ENCODE measurements around the gene VAV3. TPM values are rescaled to one million over a fixed set of nuclear protein-coding genes. Genes with fewer than 3 reads are reported as not detected.

Gene VAV3
- total and polyA plus RNA-seq, 2 of the 8 experiments (the other 6 are each of a cell fraction or from before 2014, with no cell fraction given): 2.9 to 7.9 TPM

DNA sequence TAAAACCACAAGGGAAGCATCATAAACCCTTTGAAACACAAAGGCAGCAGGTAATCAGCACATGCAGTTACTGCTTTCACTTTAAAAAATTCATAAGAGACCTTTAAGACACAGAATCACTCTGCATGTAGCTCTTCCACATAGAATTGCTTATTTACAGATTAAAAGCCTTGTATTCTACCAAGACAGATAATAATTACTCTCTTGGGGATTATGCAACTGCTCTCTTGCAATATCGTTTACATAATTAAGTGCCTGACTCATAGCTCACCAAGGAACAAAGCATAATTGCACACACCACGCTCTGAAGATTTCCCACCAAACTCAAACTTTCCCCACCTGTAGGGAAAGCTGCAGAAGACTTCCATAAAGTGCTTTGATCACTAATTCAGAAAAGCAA is 87.9 kb downstream of the VAV3 start:
- no peak overlapping the region for H3K23ac ChIP-seq (ENCODE audit: insufficient read length)
- H2BK12ac ChIP-seq (ENCODE audit: low read depth, low read length): no peak overlapping the region
- FAIRE-seq (no peak), DNase-seq (ENCODE audit: low read depth in 1 of 2, low spot score in 2 of 2) (no peak)
- no peak overlapping the region for H2BK120ac ChIP-seq (replicated peaks; ENCODE audit: low read depth, low read length)
- no peaks in the 10 kb centered on the region for H3K9me3 ChIP-seq (ENCODE audit: insufficient read depth in 2 of 2, low read depth in 1 of 2, low read length in 1 of 2)
- H2AK5ac ChIP-seq (ENCODE audit: low read depth, low read length): no peak overlapping the region
- 49% methylated on average over 2 of the region's 2 CpGs; no CpG with 5 or more reads in 1 of the 2 experiments for WGBS, 2 experiments (ENCODE audit: extremely low coverage in 1 of 2, insufficient coverage in 1 of 2, insufficient read length in 1 of 2, insufficient replicate concordance in 2 of 2, low coverage in 1 of 2, low lambda C conversion rate in 2 of 2, missing lambda C conversion rate in 1 of 2)
- no peaks in the 10 kb centered on the region for H3K27me3 ChIP-seq (replicated peaks in 1 of 4; ENCODE audit: control insufficient read depth in 3 of 4, extremely low read depth in 1 of 4, insufficient read depth in 3 of 4, low read length in 3 of 4)
- no peaks in the 10 kb centered on the region for H3K36me3 ChIP-seq (ENCODE audit: control insufficient read depth in 2 of 4, insufficient read depth in 4 of 4, low read length in 3 of 4)
- H3K4ac ChIP-seq (replicated peaks; ENCODE audit: insufficient read length, low read depth, low read length): no peak overlapping the region
- H3K4me1 ChIP-seq (replicated peaks in 1 of 4; ENCODE audit: control insufficient read depth in 3 of 4, insufficient read depth in 4 of 4, low read length in 3 of 4): peaks cover 0 to 5% (median 0%) of the 10 kb centered on the region in 4 experiments; a peak in 2 of 7 replicates
- H3K79me2 ChIP-seq (ENCODE audit: control insufficient read depth in 1 of 2, insufficient read depth in 2 of 2, low read length in 2 of 2): no peaks in the 10 kb centered on the region
- H3K9ac ChIP-seq (replicated peaks in 1 of 4; ENCODE audit: extremely low read depth in 1 of 4, low read depth in 3 of 4, low read length in 3 of 4): no peak overlapping the region
- no peak overlapping the region for H2BK20ac ChIP-seq (ENCODE audit: low read length)
- POLR2A ChIA-PET (ENCODE audit: partially characterized antibody): no interaction called here
- no peaks in the 10 kb centered on the region for H3K23me2 ChIP-seq (ENCODE audit: low read depth, low read length)
- H3K4me2 ChIP-seq (ENCODE audit: insufficient read depth in 1 of 2, low read depth in 2 of 2, low read length in 2 of 2): 0 out of 4 replicates have a peak overlapping the region, but pooled peaks of 1 of the 2 experiments have one; percentile 2
- H3K14ac ChIP-seq (ENCODE audit: insufficient read length): no peak overlapping the region
- CTCF ChIA-PET (ENCODE audit: partially characterized antibody): interaction anchor here (0.6 to 1.1 kb wide), 3 partner anchors 13 to 64 kb away, joined by 3 read pairs; no protein-coding TSS in a partner anchor
- H2BK15ac ChIP-seq (ENCODE audit: low read length): no peak overlapping the region
- no peak overlapping the region for H3K4me3 ChIP-seq (ENCODE audit: extremely low read depth in 1 of 4, insufficient read depth in 2 of 4, low read depth in 3 of 4, low read length in 4 of 4)
- no peak overlapping the region for H3K27ac ChIP-seq (ENCODE audit: low read depth, low read length)
- no peak overlapping the region for H4K91ac ChIP-seq (replicated peaks; ENCODE audit: insufficient read length, low read length)
- no peak overlapping the region for H4K5ac ChIP-seq (ENCODE audit: insufficient read length, low read depth, low read length)
- H4K8ac ChIP-seq (ENCODE audit: extremely low read depth, insufficient read depth, low read length): no peak overlapping the region
- H2BK5ac ChIP-seq (ENCODE audit: low read depth, low read length): no peak overlapping the region
- no peak overlapping the region for H3K18ac ChIP-seq (ENCODE audit: extremely low read depth, low read length)
- H4K20me1 ChIP-seq (replicated peaks in 1 of 2; ENCODE audit: control insufficient read depth in 1 of 2, insufficient read depth in 2 of 2, low read length in 2 of 2): no peaks in the 10 kb centered on the region
- no peak overlapping the region for H3K56ac ChIP-seq (replicated peaks; ENCODE audit: insufficient read length, low read depth, low read length)
- no peaks in the 10 kb centered on the region for H3K79me1 ChIP-seq (ENCODE audit: low read depth, low read length)
- no peak overlapping the region for H2AFZ ChIP-seq (ENCODE audit: low read length)
- TF ChIP-seq GABPA (IDR thresholded peaks at IDR 0.05; ENCODE audit: borderline replicate concordance, insufficient read depth, low read length) (no peak), KDM1A (IDR thresholded peaks at IDR 0.05; ENCODE audit: borderline replicate concordance, low read length) (no peak), KDM5A (IDR thresholded peaks at IDR 0.05; ENCODE audit: low read length) (no peak), CEBPB (IDR thresholded peaks at IDR 0.05; ENCODE audit: low read depth, low read length) (no peak), SIN3A (conservative IDR thresholded peaks at IDR 0.05 in 1 of 2, IDR thresholded peaks at IDR 0.05 in 1 of 2; ENCODE audit: low read depth in 1 of 2, low read length in 2 of 2) (no peak), HDAC2 (IDR thresholded peaks at IDR 0.05; ENCODE audit: borderline replicate concordance in 1 of 2, low read depth in 2 of 2, low read length in 2 of 2) (no peak), SIRT6 (IDR thresholded peaks at IDR 0.05; ENCODE audit: low read length) (no peak), TCF12 (IDR thresholded peaks at IDR 0.05; ENCODE audit: low read depth, low read length) (no peak), CBX5 (IDR thresholded peaks at IDR 0.05; ENCODE audit: low read depth, low read length) (no peak), SRF (IDR thresholded peaks at IDR 0.05; ENCODE audit: low read depth, low read length) (no peak), RAD21 (IDR thresholded peaks at IDR 0.05 in 1 of 2, conservative IDR thresholded peaks at IDR 0.05 in 1 of 2; ENCODE audit: low read depth in 2 of 2, low read length in 2 of 2) (no peak)
